ENCODE measurements around the gene ENTR1. TPM values are rescaled to one million over a fixed set of nuclear protein-coding genes. Genes with fewer than 3 reads are reported as not detected.

The ENTR1 gene
- total and polyA plus RNA-seq, 2 experiments from 2014 or later: 25.6 to 30.2 TPM

DNA sequence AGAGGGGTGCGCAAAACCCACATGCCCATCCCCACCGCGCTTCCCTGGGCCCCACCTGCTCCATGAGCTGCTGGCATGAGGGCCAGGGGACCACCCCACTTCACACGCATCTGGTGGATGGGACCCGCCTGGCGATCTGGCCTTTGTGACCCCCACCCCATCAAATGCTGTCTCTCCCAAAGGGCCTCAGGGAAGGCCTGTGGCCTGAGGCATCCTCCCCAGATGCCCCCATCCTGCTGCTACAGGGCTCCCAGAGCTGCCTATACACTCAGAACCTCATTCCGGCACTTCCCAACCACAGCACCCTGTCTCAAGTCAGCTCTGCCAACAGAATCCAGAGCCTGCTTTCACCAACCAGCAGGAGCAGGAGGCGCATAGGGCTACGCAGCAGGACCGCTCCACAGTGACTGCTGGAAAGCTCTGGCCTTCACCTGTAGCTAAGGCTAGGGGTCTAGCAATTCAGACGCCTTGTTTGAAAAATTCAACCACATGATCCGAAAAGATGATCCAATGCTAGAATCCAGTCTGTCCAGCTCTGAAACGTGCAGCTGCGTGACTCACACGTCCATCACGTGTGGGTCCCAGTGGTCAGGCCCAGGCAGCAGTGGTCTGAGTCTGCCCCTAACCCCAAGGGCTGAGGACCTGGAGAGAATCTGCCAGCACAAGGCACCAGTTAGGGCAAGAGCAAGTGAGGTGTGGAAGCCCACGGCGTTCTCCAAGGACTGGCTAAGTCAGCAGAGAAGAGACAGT is 9.1 kb downstream of the ENTR1 start:
- no peak for DNase-seq (ENCODE audit: low read depth in 1 of 2, low spot score in 1 of 2)
- no peak for TF ChIP-seq CTCF (IDR thresholded peaks at IDR 0.05; ENCODE audit: low read depth, low read length)
- peak overlapping the region; percentile 69 for H3K27ac ChIP-seq

DNA sequence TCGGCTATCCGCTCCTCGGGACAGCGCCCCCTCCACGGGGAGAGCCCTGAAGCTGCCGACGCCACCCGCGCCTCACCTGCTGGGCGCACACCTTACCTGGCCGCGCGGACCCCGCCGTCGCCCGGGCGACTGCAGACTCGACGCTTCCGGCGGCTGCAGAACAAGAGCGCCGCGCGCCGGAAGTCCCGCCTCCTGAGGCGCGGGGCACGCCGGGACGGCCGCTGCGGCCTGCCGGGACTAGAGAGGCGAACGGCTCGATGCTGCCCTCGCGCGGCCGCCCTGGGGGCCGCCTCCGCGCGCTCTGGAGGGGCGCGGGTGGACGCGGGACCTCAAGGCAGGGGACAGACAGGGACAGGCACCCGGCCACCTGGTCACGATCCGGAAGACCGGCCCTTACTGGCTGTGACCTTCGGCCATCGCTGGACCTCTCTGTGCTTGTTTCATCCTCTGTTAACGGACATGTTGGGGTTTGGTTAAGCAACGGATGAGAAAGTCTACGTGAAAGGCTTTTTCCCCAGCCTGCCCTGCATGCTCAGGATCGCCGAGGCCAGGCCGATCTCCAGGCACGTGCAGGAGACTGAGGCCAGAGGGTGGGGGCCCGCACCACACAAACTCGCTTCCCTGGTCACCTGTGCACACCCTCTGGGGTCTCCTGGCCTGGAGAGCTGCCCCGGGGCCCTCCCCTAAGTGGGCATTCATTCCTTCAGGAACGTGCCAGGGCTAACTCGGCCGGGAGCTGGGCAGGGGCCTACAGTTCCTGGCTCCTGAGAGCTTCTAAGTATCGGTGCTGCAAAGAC is 10.2 kb downstream of the ENTR1 start, which contains the start of gene SNAPC4:
SNAPC4 (minus strand) TSS at position 133 of the 797 bp plus-strand sequence. CDS start 1,742 bp downstream, outside the sequence.
- H3K27me3 ChIP-seq: no peaks in the 10 kb centered on the region

More for the DNA sequence above, 9.1 kb downstream of the ENTR1 start:
- H3K4me3 ChIP-seq: no peak overlapping the region
- no peaks in the 10 kb centered on the region for H3K9me3 ChIP-seq (ENCODE audit: low read depth)
- no peaks in the 10 kb centered on the region for H3K4me1 ChIP-seq (ENCODE audit: low read depth)
- H3K36me3 ChIP-seq: peaks cover 16% of the 10 kb centered on the region
- no peaks in the 10 kb centered on the region for H3K27me3 ChIP-seq

DNA sequence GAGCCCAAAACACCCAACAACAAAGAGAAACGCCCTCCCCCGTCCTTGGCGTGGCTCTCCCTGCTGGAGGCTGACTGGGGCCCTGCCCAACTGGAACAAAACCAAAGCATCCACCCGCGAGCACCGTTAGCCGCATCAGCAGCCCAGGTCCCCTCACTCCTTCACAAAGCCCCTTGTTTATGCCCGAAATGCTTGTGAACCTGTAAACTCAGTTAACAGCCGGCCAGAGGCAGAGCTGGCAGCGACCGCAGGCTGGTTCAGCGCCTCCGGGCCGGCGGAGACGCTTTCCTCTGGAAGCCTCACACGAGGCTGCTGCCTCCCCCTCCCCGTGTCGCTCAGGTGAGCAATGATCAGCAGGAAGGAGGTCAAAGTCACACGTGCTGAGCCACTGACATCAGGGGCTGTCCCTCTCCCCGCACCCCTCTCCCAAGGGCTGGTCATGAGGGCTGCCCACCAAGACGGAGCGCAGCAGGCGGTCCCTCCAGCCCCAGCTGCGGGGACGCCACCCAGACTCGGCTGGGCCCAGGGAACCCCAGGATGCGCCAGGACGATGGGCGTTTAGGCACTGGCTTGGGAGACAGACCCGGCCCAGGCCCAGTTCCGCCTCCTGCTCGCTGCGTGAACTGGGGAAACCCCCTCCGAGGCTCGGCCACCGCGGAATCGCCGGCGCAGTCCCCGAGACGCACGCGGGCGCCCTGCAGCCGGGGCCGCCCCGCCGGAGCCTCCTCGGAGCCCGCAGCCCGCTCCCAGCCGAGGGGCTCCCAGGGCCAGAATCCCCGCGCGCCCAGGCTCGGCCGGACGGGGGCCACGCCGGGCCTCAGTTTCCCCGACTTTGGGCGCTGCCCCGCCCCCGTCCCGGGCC is 11.0 kb downstream of the ENTR1 start:
- Histone ChIP-seq H3K4me3 (peak overlapping the region; percentile 95), H3K4me1 (ENCODE audit: low read depth) (no peaks in the 10 kb centered on the region), H3K36me3 (peaks cover 8% of the 10 kb centered on the region), H3K9me3 (ENCODE audit: low read depth) (no peaks in the 10 kb centered on the region), H3K27ac (no peak overlapping the region), H3K27me3 (no peaks in the 10 kb centered on the region)
- no peak for TF ChIP-seq CTCF (IDR thresholded peaks at IDR 0.05; ENCODE audit: low read depth, low read length)
- DNase-seq (ENCODE audit: low read depth in 1 of 2, low spot score in 1 of 2): peak; percentile 14 to 33

More for the DNA sequence above, 10.2 kb downstream of the ENTR1 start, which contains the start of gene SNAPC4:
- Histone ChIP-seq H3K4me3 (peak within 1 kb of the TSS; percentile 95), H3K4me1 (ENCODE audit: low read depth) (no peaks in the 10 kb centered on the region), H3K27ac (no peak within 1 kb of the TSS), H3K36me3 (peaks cover 12% of the 10 kb centered on the region), H3K9me3 (ENCODE audit: low read depth) (no peaks in the 10 kb centered on the region)
- DNase-seq (ENCODE audit: low read depth in 1 of 2, low spot score in 1 of 2): peak; percentile 89 to 94
- TF ChIP-seq CTCF (IDR thresholded peaks at IDR 0.05; ENCODE audit: low read depth, low read length): peak; percentile 80

DNA sequence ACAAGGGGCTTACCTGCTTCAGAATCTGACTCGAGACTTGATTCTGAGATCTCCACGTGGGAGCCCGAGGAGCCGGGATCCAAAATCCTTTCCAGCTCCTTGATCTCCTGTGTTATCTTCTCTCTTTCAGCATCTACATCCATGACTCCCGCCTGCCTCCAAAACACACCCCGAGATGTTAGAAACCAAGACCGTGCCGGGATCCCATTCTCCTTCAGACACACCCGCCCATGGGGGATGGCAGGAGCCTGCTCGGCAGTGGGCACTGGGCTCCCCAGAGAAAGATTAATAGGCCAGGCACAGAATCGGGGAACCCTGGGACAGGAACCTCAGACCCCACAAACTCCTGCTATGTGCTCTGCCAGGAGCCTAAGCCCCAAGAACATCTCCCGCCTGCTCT is 12.1 kb downstream of the ENTR1 start:
- no peaks in the 10 kb centered on the region for H3K27me3 ChIP-seq
- no peak overlapping the region for H3K4me3 ChIP-seq
- TF ChIP-seq CTCF (IDR thresholded peaks at IDR 0.05; ENCODE audit: low read depth, low read length): no peak
- no peak for DNase-seq (ENCODE audit: low read depth in 1 of 2, low spot score in 1 of 2)
- no peaks in the 10 kb centered on the region for H3K9me3 ChIP-seq (ENCODE audit: low read depth)
- H3K4me1 ChIP-seq (ENCODE audit: low read depth): no peaks in the 10 kb centered on the region
- H3K27ac ChIP-seq: no peak overlapping the region
- H3K36me3 ChIP-seq: peaks cover 16% of the 10 kb centered on the region

DNA sequence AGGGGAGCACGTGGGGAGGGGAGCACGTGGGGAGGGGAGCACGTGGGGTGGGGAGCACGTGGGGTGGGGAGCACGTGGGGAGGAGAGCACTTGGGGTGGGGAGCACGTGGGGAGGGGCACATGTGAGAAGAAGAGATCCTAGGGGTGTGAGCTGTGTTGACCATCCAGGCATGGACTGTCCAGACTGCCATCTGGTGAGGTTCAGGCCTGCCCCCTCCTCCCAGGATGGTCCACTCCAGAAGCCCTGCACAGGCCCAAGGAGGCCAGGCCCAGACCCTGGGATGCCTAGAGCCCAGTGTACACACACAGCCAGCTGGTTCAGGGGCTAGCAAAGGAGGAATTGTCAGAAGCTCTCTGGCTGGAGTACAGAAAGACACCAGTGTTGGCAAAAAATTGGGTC is 12.8 kb downstream of the ENTR1 start:
- no peaks in the 10 kb centered on the region for H3K4me1 ChIP-seq (ENCODE audit: low read depth)
- H3K9me3 ChIP-seq (ENCODE audit: low read depth): no peaks in the 10 kb centered on the region
- H3K27me3 ChIP-seq: no peaks in the 10 kb centered on the region
- H3K36me3 ChIP-seq: peaks cover 16% of the 10 kb centered on the region
- H3K4me3 ChIP-seq: no peak overlapping the region
- DNase-seq (ENCODE audit: low read depth in 1 of 2, low spot score in 1 of 2): no peak
- no peak overlapping the region for H3K27ac ChIP-seq
- TF ChIP-seq CTCF (IDR thresholded peaks at IDR 0.05; ENCODE audit: low read depth, low read length): no peak

All from cardiac muscle cell (in vitro differentiated cells and primary cell).